22Rv1 (cell line): ENCODE measurements around the gene KCTD11.

ENCODE experiments used
- CTCF ChIP-seq: fragments of 450-650 bp; IDR thresholded peaks from 2 replicates; pipeline ENCODE4 v1.5.1; 2017; ENCODE audit warnings: mild to moderate bottlenecking
- ZFX ChIP-seq: fragments of 450-650 bp; IDR thresholded peaks from 2 replicates; pipeline ENCODE4 v1.6.1; 2017; ENCODE audit warnings: antibody characterized with exemption, borderline replicate concordance

GRCh38 chr17:7352503-7352889 is 534 bp downstream of the KCTD11 start:
- TF ChIP-seq CTCF, result 0 out of 2 replicates have a peak, but pooled peaks have one; percentile 6
- TF ChIP-seq ZFX, result no peak
